ENCODE results near the gene CD300LG.
"Not testable (repeated sequence)": the region's sequence is repeated elsewhere in the genome, so short reads cannot be mapped to it uniquely, and the experiment has no call there.

The CD300LG gene

DNA sequence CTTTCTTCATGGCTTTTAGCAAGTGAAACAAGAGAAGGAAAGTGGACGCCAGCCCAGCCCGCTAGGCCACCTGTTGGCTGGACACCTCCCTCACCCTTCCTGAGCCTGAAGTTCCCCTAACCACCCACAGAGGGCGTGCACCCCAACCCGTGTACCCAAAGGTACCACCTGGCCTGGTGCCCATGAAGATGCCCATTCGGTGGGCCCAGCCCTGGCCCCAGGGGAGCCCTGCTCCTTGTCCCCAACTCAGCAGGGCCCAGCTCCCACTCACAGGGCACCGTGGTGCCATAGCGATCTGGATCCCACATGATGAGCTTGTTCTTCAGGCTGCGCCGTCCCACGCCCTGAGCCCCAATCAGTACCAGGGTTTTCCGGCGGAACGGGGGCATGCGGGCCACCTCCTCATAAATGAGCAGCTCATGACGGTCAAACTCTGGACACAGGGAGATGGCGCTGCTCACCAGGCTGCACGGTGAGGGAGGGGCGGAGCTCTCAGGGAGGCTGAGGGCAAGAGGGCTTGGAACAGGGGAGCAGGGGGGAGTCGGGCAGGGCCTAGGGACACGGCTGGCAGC lies 33.5 kb downstream of the CD300LG start:
- DNase-seq = peak; percentile 24 to 49 (median 36)

DNA sequence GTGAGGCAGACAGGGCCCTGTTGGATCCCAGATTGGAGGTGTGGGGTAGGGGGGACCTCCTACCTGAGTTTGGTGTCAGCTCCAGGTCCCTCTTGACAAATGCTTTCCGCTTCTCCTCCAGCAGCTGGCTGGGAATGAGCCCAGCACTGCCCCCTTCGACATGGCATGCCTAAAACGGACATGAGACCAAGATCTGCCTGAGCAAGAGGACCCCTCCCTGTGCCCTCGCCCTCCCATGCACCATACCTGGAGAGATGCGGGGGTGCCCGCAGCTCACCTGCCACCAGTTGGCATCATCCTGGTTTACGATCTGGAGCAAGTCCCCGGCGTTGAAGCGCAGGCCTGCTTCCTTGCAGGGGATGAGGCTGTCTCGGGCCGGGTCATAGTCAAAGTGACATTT lies 34.2 kb downstream of the CD300LG start:
- DNase-seq = no peak

DNA sequence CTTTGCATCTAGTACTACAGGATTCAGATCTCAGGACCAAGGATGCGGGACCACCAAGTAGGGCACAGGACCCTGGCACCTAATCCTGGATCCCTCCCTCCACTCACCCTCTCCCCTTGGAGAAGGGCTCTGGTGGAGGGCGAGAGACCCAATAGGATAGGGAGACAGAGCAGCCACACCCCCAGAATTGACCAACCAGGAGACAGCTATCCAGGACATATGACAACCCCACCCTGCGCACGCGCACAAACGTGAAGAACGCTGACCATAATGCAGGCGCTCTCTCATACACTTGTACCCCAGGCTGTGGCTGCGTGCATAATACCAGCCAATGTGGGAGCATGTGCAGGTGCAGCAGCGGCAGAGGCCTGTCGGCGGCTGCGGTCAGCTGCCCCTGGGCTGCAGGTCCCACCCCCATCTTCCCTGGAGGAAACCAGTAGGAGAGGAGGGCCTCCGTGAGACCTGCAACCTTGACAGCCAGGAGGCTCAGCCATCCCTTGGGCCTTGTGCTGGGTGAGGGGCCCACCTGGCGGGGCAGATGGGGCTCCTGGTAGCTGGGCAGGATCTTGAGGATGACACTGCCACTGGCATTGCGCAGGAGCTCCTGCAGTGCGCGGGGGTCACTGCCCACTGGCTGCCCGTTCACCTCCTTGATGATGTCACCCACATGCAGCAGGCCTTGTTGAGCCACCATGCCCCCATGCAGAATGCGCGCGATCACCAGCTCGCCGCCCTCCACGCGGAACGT lies 35.0 kb downstream of the CD300LG start:
- DNase-seq = no peak

DNA sequence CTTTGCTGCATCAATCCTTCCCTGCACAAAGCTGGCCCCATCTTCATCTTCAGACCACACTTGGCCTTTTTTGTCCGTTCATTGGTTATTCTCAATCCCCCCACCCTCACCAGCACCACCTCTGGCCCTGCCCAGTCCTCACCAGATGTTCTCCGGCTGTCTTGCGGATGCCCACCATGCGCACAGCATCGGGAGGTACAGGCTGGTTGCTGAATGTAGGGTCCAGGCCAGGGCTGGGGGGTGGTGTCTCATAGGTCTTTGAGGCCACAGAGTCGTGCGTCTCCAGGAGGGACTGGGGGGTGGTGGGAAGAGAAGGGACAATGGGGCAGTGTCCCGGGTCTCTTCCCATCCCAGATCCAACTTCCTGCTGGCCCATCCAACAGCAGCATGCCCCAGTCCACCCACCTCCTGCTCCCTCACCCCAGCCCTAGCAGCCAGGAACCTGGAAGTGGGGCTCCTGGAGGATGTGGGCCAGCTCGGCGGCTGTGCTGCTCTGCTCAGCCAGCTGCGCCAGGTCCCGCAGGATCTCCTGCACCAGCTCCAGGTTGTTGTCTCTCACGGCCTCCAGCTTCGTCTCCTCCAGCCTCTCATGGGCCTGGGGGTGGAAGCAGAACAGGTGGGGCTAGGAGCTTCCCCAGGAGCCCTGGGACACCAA lies 35.9 kb downstream of the CD300LG start:
- no peak for DNase-seq

DNA sequence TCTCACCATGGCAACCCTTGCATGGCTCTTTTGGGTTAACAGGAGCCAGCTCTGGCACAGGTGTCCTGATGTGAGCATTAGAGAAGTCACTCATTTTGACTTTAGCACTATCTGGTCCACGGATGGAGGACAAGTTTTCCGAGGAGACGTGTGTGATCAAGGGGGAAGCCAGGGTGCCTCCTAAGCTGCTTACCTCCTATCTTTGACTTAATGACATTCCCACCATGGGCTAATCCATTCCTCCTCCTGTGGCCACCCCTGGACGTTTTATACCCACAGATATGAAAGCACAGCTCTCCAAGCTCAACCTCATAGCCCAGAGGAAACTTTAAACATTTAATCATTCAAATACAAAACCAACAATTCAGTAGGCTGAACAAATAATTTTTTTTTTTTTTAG lies 41.6 kb downstream of the CD300LG start:
- no peak for DNase-seq

DNA sequence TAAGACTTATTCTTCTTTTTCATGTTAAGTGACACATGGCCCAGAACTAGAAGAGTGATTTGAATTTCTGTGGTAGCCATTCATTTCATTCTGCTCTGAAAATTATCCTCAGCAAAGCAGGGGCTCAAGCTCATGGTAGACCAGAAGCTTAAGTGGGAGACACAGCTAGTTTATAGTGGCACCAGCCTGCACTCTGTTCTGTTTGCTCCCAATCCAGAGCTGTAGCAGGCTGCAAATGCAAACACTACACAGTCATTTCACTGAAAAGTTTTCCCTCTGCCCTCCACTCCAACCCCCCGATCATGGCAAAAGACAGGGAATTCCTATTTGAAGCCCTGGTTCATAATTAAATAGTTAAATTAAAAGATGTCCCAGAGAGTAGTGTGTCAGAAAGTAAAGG lies 43.3 kb downstream of the CD300LG start:
- DNase-seq = no peak

DNA sequence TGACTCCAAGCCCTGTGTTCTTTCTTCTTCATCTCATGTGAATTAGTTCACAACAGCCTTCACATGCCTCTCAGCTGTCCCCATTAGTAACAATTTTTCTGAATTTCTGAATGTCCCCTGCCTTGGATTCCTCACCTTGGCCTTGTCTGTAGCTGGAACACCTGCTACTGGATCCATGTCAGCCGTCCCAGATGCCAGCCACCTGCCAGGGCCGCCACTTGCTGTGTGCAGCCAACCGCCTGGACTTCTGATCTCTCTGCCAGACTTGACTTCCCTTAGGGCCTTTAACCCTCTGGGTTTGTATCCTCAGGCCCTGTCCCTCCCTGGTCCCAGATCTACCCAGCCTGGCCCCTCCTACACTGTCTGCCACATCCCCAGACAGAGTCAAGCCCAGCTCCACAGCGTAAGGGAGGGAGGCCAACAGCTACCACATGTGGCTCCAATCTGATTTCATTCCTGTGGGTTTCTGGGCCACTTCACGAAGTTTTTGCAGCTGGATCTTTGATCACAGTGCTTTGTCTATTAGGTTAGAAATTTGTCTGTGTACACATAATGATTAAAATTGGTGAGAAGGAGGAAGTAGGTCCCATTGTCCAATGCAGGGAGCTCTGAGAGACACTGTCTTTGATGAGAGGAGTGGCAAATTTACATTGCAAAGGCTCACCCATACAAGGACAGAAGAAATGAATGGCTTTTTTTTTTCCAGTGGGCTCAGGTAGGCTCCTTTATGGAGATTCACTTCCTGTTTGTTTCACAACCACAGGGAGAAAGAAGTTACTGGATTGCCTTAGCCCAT lies 45.1 kb downstream of the CD300LG start:
- DNase-seq = no peak

DNA sequence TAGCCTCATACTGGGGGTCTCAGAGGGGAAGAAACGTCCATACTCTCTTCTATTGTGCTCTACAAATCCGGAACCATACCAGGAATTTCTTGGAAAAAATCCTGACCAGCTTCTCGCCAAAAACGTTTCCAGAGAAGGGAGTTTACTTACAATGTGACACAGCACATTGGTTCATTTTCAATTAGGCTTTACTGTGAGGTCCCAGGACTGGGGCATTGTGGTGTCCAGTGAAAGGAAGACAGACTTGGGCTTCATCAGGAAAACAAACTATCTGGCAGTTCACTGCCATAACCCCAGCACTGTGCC lies 45.6 kb downstream of the CD300LG start:
- DNase-seq = no peak

DNA sequence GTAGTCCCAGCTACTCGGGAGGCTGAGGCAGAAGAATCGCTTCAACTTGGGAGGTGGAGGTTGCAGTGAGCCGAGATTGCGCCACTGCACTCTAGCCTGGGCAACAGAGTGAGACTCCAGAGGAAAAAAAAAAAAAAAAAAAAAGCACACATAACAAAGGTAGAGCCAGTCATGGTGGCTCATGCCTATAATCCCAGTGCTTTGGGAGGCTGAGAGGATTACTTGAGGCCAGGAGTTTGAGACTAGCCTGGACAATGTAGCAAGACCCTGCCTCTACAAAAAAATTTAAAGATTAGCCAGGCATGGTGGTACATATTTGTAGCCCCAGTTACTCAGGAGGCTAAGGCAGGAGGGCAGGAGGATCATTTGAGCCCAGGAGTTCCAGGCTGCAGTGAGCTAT lies 47.5 kb downstream of the CD300LG start:
- not testable (repeated sequence) for DNase-seq

DNA sequence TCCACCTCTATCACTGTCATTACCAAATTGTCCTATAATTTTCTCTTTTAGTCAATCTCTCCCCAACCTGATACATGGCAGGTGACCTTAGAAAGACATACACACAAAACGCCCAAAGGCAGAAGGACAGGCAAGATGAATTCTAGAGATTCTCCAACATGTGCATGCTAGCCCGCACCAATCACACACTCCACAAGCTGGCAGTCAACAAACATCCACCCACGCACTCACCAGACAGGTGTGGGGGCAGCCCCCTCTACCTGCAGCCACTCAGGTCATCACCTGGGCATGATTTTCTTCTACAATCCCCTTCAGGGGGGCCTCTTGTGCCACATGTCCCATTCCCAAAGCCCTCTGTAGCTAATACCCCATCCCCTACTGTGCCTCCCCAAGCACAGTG lies 50.9 kb downstream of the CD300LG start:
- no peak for DNase-seq

DNA sequence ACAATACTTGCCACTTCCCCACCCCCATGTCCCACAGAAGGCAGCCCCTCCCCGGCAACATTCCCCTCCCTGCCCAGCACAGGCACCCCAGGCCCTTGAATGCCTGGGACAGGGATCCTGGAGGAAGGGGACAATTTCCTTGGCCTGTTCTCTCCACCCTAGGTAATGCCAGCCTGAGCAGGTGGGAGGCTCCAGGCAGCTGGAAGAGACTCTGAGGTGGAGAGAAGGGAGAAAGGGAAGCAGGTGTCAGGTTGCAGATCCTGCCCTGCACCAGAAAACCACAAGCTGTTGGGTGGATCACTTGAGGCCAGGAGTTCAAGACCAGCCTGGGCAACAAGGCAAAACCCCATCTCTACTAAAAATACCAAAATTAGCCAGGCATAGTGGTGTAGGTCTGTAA lies 51.5 kb downstream of the CD300LG start:
- peak in 1 of 3 experiments; percentile 27 for DNase-seq

DNA sequence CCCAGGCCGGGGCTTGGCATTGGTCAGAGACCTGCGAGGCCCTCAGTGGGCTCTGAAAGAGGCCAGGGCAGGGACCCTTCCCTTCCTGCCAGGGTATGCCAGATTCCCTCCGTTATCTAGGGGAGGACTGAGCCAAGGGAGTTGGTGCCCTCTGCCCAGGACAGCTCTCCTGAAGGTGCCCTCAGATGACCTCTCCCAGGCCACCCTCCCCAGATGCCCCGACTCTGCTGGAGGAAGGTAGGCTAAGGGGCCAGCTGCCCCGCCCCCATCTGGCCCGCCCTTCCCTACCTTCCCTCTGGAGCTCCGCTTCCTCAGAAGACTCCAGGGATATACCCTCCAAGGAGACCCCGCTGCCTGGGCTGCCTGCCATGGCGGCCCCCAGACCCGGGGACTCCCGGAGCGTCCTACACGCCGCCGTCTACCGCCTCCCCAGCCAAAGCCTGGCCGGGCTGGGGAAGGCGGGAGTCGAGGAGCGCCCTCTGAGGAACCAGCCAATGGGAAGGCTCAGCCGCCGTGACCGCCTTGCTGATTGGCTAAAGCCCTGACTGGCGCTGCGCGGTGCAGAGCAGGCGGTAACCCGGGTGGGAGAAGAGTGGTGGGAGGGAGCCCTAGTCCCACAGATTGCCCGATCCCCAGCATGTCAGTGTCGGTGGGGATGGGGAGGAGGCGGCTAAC lies 53.3 kb downstream of the CD300LG start:
- peak; percentile 87 to 90 (median 87) for DNase-seq

DNA sequence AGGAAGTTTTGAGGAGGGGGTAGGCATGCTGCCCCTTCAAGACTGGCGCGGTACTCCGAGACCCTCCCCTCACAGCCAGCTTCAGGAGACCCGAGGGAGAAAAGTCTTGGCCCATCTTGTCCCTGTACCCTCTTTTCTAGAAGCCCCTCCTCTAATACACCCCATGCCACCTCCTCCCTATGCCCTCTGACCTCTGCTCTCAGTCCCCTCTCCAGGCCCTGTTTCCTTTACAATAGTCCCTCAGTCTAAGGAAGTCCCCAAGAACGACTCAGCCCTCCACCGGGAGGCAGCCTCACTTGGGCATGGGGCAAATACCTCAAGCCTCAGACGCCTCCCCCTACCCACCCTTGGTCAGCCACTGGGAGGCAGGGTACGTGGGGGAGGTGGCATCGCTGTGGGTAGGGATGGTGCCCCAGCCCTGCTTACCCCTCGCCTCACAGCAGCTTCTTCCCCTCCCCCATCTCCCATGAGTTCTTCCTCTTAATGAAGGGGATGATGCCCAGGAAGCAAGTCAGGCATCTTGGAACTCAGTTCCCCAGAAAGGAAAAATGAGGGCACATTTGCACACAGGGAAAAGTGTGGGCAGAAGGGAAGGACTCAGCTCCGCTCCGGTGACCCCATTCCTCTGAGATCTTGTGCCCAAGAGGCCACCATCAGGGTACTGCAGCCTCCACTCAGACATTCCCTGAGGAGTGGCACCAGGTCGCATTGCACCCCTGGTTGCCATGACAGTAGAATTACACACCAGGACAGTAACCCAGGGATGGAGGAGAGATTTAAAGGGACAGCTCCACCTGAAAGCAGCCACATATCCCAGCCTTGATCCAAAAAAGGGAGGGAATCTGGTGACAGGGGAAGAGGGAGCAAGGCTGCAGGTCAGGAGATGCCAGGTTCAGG lies 54.1 kb downstream of the CD300LG start:
- peak; percentile 14 to 64 (median 36) for DNase-seq

DNA sequence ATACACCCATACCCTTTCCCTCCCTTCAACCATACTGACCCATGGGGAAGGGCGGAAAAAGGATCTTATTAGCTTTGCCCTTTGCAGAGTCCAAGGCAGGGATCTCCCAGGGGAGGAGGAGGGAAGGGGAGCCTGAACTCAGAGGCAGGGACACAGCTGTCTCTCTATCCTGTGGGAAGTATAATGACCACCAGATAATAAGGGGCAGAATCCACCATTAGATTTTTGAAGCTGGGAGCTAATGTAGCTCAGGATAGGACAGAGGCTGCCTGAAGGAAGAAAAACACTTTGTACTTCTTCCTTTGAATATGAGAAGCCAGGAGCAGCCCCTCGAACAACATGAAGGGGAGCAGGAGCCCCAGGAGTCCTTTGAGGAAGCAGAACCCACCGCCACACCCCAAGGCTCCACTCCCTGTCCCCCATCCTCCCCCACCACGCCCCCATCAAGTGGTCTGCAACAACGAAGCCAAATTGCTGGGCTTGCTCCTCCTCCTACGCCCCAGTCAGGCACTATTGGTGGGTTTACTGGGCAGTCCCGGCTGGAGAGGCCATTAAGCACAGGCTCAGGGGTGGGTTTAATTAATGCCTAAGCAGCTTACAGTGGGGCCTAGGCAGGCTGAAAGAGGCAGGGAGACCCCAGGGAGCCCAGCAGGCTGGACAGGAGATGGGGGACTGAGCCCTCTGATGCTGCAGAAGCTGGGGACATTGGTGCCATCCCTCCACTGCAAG lies 55.0 kb downstream of the CD300LG start:
- DNase-seq = no peak

DNA sequence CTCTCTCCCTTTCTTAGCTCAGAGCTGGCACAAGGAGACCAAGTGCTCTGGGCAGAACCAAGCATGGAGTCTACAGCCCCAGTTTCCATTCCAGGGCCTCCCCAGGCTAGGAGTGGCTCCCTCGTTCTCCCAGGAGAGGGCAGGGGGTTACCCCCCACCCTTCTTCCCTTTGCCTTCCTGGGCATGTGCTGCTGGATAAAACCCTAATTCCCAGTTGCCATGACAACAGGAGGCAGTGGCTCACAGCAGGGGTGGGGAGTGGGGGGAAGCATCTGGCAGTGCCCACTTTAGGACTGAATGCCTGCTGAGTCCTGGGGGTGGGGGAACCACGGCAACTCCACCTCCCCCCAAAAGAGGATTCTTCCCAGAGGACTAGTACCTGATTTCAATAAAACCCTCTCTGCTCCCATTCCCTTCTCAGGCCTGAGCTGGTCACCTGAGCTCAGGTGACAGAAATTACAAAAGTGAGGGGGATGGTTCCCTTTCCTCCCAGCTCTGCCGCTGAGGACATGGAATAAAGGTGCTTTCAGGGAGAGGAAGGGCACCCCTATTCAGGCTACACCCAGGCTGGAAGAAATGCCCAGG lies 58.5 kb downstream of the CD300LG start:
- peak in 2 of 3 experiments; percentile 54 to 77 for DNase-seq

DNA sequence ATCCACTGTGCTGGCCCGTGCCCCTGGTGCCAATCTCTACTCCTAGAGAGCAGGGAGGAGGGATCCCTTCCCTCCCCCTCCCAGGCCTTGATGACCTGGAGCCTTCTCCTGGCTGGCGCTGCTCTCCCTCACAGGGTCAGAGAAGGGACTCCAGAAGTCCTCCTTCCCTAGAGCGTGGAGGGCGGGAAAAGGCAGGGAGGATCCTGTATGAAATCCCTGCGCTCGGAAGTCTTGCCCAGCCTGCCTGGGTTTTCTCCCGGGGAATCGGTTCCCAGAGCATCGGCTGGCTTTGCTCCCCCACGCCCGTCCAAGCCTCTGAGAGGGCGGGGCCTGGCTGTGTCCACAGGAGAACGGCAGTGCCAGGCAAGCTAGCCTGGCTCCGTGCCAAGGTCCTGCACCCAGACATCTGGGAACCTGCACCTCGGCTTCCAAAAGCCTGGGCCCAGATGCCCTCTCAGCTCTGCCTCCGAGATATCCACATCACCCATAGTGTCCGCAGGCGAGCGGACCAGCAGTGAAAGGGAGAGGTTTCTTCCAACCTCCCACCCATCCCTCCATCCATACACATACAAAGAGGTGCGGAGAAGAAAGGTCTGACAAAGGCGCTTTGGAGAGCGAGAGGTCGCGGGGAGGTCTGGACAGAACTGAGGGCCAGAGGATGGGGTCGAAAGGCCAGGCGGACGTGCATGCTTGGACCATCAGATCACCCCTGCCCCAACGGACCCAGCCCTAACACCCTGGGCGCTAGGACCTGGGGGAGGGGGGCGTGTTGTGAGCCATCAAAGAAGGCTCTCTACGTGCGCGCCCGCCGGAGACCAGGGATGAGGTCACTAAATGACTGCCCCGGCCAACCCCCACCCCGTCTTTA lies 59.2 kb downstream of the CD300LG start:
- peak; percentile 54 to 89 (median 86) for DNase-seq

DNA sequence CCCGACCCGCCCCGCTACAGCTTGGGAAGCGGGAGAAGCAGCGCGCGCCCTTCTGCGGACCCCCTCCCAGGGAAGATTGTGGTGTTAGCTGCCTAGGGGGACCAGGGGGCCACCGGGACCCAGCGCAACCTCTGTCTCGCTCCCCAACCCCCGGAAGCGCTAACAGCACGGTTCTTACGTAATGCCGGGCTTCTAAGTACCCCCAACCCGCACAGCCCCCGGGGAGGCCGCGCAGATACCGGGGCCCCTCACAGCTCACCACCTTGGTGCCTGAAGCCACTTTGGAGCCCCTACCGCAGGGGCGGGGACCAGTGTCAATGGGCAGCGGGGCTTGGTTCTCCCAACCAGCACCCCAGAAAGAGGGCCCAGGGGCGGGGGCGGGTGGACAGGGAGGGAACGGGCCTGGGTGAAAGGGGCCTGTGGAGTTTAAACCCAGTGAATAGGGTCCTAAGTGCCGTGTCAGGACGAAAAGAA lies 60.0 kb downstream of the CD300LG start:
- DNase-seq = peak in 1 of 3 experiments; percentile 54

DNA sequence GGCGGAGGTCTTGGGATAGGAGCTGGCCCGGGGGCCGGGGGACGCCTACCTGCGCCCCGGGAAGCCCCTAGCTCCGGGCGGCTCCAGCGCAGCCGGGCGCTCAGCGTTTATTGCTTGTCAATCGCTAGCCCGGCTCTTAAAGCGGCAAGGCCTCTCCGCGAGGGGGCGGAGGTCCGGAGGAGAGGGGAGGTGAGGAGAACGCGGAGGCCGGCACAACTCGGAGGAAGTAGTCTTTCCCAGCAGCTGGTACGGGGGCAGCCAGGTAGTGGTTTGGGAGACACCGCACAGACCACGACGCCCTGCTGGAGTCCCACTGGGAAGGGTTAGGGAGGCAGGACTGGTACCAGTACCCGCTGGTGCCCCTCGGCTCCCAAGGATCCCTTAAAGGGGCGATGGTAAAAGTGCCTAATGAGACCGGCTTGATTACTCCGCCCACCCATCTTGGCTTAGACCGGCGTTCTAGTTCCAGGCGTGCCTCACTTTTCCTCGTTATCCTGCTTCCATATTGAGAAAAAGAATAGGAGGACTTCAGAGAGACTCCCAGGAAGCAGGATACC lies 60.5 kb downstream of the CD300LG start, which contains the start of gene MPP2:
Gene MPP2 (minus strand): TSS at position 112 of the 557 bp plus-strand sequence. CDS start 3,076 bp downstream, outside the sequence.
- peak; percentile 65 to 83 (median 80) for DNase-seq

Data from NCI-H1417 (cell line).